AG08396 (cell line): ENCODE measurements around the gene CXCL12.

Experiments used
- DNase-seq: peaks from one replicate; pipeline ENCODE4 v3.0.0; 2012; ENCODE audit warnings: low spot score, mixed read lengths

CXCL12 gene

DNA sequence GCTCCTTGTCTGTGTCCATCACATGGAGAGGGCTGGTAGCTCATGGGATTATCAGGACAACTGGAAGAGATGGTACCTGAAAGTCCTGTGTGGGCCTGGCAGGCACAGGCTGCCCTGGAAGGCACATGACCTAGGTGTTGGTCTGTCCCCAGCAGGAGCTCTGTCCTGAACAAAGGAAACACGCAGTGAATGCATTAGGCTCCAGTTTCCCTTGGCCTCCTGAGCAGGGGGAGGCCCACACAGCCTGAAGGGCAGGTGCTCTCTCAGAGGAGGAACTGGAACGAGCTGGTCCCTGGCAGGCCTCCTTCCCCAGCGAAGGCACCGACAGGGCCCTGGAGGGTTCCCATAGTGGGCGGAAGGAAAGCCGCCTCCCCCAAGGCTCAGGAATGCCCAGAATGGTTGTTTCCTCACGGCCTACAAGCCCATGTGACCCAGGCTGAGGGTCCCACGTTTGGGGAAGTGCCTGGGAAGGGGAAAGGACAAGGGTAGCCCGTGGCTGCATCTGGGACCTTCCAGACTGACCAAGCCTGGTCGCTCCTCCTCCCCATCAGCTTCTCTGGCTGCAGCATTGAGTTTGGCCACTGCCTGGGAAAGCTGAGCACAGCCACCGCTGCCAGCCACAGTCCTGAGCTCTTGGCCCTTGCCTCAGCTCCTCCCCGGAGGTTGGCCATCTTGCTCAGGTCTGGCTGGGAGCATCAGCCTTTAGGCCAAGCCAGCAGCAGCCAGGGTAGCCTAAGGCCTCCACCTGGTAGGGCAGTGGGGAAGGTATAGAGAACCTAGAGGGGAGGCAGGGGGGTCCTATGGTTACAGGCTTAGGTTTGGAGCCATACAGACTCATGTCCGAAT, 21.8 kb downstream of the CXCL12 start:
- no peak for DNase-seq

DNA sequence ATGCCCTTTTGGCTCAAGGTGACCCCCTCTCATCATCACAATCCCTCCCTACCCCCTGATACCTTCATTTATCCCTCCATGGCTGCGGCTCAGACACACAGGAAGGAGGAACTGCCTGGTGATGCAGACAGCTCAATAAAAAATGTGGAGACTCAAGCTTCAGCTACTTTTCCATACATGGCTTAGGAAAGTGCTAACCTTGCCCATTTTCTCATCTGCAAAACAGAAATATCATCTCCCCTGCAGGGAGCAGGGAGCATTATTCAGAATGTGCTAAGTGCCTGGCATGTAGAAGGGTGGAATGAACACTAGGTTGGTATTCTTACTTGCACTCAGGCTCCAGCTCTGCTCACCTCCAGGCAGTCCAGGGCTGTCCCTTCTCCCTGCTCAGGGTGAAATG, 23.8 kb downstream of the CXCL12 start:
- no peak for DNase-seq

DNA sequence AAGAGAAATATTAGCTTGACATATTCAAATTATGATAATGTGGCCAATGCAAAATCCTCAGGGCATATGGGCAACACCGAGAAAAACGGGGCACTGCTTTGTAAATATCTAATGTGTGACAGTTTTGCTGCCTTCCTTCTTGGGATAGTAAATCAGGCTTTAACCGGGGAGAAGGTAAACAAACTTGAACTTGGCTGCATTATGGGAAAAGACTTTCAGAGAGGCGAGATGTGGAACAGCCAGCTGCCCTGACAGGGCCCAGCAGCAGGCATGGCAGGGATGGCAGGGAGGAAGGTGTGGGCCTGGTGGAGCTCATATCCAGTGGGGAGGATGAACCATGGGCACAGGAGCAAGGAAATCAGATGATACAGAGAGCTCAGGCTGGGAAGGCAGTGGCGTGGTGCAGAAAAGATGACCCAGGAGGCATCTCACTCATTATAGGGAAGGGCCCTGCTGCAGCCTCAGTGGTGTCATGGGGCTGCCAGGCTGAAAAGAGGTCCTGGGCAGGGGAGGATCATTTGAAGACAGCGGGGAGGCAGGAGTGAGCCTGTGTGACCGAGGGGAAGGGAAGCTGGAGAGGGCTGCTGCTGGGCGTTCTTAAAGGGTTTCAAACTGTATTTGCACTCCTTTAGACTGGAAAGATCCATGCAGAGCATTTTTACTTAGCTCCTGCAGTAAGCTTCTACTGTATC, 26.7 kb downstream of the CXCL12 start:
- no peak for DNase-seq

DNA sequence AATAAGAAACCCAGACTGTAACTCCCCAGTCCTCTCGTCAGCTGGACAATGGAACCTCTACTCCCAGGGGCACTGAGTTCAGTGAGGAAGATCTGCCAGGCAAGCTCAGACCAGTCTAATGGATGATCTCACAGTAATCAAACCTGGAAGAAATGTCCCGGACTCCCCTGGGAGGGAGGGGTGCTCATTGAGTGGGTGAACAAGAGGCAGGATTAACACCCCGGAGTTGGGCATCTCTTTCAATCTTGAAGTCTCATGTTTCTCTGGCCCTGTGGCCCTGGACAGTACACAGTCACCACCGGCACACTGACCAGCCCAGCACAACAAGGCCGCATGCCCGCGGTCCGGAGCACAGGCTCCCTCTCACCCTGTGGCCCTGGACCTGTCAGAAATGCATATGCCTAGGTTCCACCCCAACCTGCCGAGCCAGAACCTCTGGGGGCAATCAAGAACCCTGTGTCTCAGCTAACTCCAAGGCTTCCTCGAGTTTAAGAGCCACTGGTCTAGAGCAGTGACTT, 27.8 kb downstream of the CXCL12 start:
- no peak for DNase-seq

DNA sequence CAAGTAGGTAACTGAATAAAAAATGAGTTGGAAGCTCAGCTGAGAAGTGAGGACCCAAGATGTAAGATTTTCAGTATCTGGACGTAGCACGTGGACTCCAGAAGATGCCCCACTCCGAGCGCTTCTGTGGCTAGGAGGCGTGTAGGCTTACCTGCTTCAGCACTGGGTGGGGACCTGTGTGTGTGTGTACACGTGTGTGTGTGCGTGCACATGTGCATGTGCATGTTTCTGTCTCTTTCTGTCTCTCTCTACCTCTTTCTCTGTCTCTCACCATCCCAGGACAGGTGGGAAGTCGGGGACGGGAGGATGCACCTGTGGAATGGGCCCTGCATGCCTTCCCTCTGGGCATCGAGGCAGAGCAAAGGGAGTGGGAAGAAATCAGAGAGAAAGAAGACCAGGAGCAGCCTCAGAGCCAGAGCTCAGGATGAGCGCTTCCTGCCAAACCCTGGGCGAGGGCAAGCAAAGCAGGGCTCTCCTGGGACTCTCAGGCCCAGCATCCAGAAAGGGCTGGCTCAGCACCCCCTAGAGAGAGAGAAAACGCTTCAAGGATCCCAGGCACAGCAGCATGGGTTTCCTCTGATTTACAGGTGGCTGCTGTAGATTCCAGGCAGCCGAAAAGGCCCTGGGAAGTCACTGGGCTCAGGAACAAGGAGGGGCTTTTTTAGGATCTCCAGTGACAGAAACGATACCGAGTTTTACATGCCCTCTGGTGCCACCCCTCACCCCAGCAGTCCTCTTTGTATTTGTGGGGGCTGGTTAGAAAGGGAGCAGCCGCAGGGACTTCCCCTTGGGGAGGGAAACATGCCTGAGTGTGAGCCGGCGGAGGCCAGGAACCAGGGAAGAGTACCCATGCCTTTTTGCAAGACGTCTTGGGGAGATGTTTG, 28.5 kb downstream of the CXCL12 start:
- no peak for DNase-seq

DNA sequence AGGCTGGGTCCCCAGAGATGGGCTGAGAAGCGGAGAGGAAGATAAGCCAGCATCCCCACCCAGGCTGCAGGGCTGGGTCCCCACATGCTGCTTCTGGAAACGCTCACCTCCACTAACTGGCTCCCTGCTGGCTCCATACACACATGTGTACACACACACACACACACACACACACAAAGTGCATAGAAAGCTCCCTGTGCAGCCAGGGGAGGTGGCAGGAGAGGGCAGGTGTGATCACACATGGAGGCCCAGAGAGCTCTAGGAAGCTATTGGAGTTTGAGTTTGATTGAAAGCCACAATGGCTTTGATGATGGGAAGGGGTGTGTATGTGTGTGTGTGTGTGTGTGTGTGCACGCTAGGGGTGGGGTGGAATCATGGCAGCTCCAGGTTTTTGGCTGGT, 29.3 kb downstream of the CXCL12 start:
- DNase-seq, result no peak

DNA sequence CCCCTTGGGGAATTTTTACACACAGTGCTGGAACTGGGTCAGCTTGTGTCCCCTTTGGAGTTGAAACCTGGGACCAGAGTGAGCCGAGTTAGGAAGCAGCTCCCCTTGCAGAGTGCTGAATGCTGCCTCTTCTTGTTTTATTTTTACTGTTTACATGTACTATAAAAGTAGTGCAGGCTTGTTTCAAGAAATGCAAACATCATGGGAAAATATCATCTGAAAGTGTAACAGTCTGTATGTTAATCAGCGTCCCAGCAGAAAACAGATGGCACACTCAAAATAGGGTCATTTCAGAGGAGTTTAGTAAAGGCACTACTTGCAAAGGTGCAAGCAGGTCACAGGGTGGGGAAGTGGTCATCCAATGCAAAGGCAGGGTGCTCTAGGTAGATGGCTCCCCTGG, 30.1 kb downstream of the CXCL12 start:
- DNase-seq, result no peak

DNA sequence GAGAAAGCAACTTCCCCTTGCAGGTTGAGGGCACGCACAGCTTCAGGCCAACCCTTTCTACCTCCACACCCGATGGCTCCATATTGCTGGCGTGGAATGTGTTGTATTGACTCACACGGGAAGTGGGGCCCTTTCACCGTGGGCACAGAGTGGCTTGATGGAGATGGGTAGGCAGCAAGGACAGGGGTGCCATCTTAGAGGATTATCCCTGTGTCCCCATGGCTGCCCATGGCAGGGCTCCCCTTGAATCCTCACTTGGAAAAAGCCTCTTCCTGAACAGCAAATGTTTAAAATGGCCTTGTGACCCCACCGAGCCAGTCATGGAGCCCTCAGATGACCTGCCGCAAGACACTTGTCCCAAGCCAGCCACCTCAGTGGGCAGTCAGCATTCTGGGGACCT, 31.2 kb downstream of the CXCL12 start:
- no peak for DNase-seq

DNA sequence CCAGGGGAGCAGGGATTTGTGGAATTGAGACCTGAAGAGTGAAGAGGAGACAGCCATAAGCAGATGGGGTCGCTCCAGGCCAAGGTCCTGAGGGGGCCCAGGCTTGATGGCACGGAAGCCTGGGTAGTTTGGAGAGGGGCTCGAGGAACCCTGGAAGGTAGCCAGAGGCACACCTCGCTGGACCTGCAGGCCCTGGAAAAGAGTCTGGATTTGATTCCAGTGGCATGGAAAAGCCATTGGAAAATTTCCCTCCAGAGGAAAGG, 31.8 kb downstream of the CXCL12 start:
- no peak for DNase-seq

DNA sequence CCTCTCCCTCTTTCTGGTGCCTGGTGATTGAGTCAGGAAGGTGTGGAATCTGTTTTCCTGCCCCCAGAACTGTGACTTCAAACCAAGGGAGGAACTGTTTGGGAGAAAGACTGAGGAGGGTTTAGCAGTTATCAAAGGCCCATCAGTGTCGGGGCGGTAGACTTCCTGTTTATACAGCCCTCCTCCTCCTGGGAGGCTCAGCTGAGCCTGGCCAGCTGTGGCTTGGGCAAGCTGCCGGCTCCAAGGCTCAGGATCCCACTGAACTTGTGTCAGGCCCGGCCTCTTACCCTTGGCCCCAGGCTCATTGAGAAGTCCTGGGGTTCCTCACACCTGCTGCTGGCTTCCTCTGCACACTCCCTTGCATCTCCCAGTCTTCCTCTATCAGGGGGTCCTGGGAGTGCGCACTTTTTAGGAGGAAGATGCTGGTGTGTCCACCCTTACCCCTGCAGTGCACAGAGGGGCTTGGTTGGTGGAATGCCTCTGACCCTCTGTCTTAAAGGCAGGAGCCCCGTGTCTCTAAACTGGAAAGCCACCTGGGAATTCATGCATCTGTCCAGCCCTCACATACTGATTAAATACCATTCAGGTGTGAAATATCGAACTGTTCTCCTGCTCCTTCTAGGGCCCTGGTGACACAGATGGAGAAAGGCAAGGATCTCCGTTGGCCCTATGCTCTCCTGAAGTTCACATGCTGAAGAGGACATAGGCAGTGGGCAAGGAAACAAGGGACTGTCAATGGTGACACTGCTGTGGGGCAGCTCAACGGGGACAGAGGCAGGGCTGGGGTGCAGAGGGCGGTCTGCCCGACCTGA, 32.4 kb downstream of the CXCL12 start:
- DNase-seq, result peak; percentile 77

DNA sequence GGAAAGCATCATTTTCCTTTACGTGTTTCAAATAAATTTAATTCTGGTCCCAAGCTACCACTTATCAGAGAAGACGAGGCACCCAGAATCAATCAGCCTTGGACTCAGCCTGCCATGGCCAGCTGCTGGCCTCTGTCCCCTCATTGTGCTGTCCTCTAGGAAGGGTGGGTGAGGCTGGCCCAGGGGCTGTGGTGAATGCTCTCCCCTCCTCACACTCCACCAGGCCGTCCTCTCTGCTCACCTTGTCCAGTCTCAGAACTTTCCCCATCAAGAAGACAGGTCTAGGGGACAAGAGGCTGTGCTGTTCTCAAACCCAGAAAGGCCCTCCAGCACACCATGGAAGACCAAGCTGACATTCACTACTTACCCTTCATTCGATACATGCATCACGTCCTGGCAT, 36.4 kb downstream of the CXCL12 start:
- no peak for DNase-seq

DNA sequence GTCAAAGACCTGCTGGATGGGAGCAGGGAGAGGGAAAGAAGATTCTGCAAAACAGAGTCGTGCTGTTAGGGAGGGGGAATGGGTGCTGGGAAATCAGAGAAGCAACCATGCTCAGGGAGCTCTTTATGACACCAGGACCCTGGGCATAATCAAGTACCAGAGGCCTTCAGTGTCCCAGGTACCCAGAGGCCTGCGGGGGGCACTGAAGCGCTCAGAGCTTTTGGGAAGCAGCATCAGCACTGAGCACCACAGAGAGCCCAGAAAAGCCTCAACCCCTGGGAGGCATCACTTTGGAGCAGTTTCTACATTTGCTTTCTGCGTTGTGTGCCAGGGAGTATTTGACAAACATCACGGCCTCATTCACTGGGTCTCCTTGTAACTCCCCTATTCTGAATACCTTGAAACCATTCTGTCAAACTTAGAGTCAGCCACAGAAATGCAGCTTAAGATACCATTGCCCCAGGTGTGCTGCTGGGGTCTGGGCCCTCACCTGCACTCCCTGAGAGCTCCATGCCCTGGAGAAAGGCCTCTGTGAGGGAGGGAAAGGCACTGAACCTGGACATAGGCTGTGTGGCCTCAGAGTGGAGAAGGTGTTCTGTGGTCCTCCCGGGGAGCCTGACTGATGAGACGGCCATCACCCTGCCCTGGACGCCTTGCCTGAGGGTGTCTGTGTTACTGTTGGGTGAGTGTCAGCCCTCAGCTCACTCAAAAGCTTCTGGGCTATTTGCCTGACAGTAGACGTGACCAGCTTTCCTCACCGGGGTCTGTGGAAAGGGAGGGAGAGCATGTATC, 37.1 kb downstream of the CXCL12 start:
- DNase-seq, result no peak

DNA sequence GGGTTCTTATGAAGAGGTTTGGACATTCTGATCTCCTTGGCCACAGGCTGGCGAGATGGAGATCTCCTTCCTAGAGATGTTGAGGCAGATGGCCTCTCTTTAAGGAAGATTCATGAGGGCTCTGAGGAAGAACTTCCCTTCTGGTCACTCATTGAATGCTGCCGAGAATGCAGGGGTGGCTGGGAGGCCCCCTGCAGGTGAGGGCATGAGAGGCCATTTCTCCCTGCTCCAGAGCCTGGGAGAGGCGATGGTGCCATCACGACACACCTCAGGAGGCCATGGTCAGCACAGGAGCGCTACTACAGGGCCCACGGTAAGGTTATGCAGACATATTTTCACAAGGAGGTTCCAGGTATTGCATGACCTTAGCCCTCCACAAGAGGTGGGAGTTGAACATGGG, 40.2 kb downstream of the CXCL12 start:
- no peak for DNase-seq

DNA sequence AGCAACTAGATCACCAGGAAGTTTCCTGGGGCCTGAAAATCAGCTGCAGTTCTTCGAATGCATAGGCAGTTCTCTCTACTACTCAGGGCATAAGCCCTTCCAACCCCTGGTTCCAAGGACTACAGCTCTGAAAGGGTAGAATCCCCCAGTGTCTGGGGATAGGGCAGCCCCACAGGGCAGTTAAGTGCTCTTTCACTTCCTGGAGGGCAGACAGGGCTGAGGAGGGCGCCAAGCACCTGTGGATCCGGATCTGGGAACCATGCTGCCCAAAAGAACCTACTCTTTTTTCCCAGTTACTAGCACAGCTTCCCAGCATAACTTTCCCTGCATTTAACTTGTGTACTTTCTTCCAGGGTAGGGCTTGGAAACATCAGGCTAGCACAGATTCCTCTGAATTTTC, 41.1 kb downstream of the CXCL12 start:
- no peak for DNase-seq

DNA sequence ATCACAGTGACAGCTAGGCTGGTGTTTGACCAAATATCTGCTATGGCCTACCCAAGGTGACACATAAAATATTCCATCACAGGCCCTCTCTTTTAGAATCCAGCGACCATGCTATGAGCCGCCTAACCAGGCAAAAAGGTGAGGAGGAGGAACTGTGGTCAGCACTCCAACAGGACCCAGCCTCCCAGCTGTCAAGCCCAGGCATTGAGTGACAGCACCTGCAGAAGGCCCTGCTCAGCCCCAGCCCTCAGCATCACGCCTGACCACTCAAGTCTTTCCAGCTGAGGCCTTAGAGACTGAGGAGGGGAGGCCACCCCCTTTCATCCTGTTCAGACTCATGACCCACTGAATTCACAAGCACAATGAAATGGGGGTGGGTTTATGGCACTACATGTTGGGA, 43.0 kb downstream of the CXCL12 start:
- no peak for DNase-seq

DNA sequence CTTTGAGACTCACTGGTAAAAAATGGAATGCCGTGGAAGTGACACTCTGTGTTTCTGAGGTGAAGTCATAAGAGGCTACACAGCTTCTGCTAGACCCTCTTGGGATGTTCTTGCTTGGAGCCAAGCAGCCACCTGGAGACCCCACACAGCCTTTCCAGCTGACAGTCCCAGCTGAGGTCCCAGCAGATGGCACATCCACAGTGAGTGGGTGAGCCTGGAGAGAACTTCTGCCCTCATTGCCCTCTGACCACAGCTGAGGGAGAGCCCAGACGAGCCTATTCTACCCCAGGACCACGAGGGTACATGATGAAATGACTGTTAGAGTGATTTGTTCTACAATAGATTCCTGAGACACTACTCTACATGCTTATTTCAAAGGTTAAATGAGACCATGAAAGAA, 44.3 kb downstream of the CXCL12 start:
- DNase-seq, result no peak

DNA sequence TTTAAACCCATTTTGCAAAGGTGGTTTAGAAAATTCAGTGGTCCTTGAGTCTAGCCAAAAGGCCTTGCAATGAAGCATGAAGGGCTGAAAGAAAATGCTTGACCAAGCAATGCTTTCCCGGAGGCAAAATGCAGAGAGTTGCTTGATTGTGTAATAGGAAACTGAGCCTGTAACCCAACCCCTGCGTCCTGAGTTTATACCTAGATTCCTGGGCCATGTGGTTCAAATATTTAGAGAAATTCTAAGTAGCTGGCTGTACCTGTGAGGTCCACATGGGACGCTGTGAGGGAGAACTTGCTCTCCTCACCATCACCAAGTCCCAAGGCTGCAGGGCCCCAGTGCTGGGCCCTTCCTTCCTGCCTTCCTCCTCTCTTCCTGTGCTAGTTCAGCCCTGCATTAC, 45.7 kb downstream of the CXCL12 start:
- no peak for DNase-seq

DNA sequence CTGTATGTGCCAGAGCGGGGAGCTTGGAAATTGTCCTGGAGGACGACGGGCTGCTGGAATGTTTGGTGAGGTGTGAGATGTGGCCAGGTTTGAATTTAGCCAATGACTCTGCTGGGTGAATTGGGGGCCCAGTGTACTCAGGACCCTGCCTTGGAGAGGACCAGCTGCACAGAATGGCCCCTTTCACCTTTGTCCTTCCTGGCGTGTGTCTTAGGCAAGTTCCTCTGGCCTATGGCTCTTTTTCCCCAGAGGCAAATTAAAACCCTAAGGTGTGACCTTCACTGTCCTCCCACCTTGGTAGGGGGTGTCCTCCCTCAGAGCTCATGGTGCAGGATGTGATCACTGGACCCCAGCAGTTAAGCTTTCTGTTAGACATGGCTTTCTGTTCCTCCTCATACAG, 47.8 kb downstream of the CXCL12 start:
- no peak for DNase-seq

DNA sequence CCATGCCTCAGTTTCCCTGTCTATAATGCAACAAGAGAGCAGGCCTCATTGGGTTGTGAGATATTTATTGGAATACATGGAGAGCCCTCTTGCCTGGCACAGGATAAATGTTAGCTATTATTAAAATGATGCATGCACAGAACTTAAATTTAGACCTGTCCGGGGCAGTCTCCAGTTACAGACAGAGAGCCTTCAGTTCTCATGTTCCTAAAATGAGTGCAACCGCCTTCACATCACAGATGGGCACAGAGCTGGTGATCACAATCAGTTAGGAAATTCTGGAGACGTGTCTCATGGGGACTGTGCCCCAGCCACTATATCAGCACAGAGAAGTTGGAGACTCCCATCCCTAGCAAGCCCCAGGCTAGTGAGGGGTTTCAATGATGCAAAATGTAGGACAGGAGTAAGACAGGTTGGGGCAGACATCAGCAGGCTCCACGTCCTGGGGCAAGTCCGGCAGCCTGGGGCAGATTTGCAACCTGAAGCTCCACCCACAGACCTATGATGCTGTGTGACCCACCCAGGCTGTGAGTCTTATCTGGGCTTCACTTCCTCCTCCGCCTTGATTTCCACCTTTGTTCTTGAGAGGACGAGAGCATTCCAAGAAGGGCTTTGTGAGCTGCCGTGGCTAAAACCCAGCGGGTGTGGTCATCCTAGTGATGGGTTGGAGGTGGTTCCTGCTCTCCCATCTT, 49.4 kb downstream of the CXCL12 start:
- DNase-seq, result no peak

DNA sequence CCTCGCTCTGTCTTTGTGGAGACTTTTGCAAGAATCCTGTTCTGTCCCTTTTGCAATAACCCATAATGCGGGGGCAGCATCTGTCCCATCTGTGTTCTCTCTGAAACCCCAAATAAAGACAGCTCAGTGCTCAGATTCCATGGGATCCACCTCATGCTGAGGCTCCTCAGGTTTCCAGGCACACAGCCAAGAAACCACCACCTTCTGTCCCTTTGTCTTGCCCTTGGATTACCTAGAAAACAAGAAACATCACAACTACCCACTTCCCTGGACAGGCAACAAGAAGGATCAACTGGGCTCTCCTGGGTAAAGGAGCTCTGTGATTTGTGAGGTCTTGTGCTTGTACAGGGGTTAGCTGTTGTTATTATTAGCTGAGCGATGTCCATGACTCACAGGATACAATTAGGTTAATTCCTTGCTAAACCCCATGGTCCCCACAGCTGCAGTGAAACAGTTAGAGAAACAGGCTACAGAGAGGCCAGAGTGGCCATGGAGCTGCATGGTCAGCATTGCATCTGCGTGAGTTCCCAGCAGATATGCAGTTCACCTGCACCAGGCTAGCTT, 50.2 kb downstream of the CXCL12 start:
- DNase-seq, result peak; percentile 79
